ENCODE data around the gene KRT26.

DNA sequence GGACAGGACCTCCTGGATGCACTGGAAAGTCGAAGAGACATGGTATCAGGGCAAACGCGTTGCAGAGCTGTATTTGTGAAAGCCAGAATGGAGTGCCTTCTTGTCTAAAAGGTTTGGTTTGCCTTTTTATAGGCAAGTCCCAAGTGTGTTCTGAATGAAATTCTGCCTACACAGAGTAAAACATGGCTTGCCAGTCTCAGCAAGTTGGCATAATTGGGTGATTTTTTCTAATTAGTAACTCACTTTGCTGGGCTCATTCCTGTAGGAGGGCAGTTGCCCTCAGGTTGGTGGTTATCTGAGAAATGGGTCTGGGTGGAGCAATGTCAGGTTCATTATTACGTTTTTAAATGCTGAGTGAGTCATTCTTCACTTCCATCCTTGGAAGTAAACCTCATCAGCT is 16.8 kb downstream of the KRT26 start, which contains the start of gene KRT25:
- no peak for TF ChIP-seq POLR2A (IDR thresholded peaks at IDR 0.05)
- TF ChIP-seq, protein P1, sequence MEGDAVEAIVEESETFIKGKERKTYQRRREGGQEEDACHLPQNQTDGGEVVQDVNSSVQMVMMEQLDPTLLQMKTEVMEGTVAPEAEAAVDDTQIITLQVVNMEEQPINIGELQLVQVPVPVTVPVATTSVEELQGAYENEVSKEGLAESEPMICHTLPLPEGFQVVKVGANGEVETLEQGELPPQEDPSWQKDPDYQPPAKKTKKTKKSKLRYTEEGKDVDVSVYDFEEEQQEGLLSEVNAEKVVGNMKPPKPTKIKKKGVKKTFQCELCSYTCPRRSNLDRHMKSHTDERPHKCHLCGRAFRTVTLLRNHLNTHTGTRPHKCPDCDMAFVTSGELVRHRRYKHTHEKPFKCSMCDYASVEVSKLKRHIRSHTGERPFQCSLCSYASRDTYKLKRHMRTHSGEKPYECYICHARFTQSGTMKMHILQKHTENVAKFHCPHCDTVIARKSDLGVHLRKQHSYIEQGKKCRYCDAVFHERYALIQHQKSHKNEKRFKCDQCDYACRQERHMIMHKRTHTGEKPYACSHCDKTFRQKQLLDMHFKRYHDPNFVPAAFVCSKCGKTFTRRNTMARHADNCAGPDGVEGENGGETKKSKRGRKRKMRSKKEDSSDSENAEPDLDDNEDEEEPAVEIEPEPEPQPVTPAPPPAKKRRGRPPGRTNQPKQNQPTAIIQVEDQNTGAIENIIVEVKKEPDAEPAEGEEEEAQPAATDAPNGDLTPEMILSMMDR (IDR thresholded peaks at IDR 0.05): no peak
- TF ChIP-seq POLR2AphosphoS5 (IDR thresholded peaks at IDR 0.05): no peak
- TF ChIP-seq EP300 (IDR thresholded peaks at IDR 0.05): no peak

All from suprapubic skin (tissue), 4 donors.